GM23338 (cell line): ENCODE data around the gene TNS4. TPM values are rescaled to one million over a fixed set of nuclear protein-coding genes. Genes with fewer than 3 reads are reported as not detected.

ENCODE experiments used
- ATAC-seq: fragments of 200-7000 bp; cut with Tn5 transposase; 3 replicates; pipeline ENCODE4 v1.9.1; 2020
- DNase-seq: peaks from one replicate; pipeline ENCODE4 v3.0.0-alpha.2; 2015; ENCODE audit warnings: low spot score
- H2AFZ ChIP-seq: fragments of 200-600 bp; sonication (generic); 2 replicates; pipeline ENCODE4 v1.8.0; 2016; ENCODE audit warnings: antibody characterized with exemption, mild to moderate bottlenecking, moderate library complexity
- H3F3A ChIP-seq: fragments of 200-600 bp; sonication (generic); replicated peaks from 2 replicates; pipeline ENCODE4 v1.8.0; 2017; ENCODE audit warnings: antibody characterized with exemption, mixed run types, low read depth
- H3K27ac ChIP-seq: fragments of 200-600 bp; sonication (generic); 2 replicates; pipeline ENCODE4 v1.6.1; 2016; ENCODE audit warnings: low read depth
- H3K27me3 ChIP-seq: fragments of 200-600 bp; sonication (generic); 2 replicates; pipeline ENCODE4 v1.8.0; 2016; ENCODE audit warnings: mild to moderate bottlenecking, mixed run types, moderate library complexity; ENCODE audit not compliant: insufficient read depth
- H3K36me3 ChIP-seq: fragments of 200-600 bp; sonication (generic); 2 replicates; pipeline ENCODE4 v1.8.0; 2016; ENCODE audit warnings: mild to moderate bottlenecking; ENCODE audit not compliant: insufficient read depth
- H3K4me1 ChIP-seq: fragments of 200-600 bp; sonication (generic); 2 replicates; pipeline ENCODE4 v1.8.0; 2016; ENCODE audit warnings: mild to moderate bottlenecking, moderate library complexity; ENCODE audit not compliant: insufficient read depth
- H3K4me2 ChIP-seq: fragments of 200-600 bp; sonication (generic); 2 replicates; pipeline ENCODE4 v1.7.1; 2017; ENCODE audit warnings: mixed run types
- H3K4me3 ChIP-seq: fragments of 200-600 bp; sonication (generic); 2 replicates; pipeline ENCODE4 v1.6.1; 2016; ENCODE audit warnings: mixed run types
- H3K79me2 ChIP-seq: fragments of 200-600 bp; sonication (generic); replicated peaks from 2 replicates; pipeline ENCODE4 v1.8.0; 2017; ENCODE audit warnings: mild to moderate bottlenecking; ENCODE audit not compliant: insufficient read depth
- H3K9me2 ChIP-seq: fragments of 200-600 bp; sonication (generic); 2 replicates; pipeline ENCODE4 v1.8.0; 2017; ENCODE audit not compliant: insufficient read depth
- H4K20me1 ChIP-seq: fragments of 200-600 bp; sonication (generic); replicated peaks from 2 replicates; pipeline ENCODE4 v1.8.0; 2017; ENCODE audit warnings: mild to moderate bottlenecking; ENCODE audit not compliant: insufficient read depth
- H3K27ac Mint-ChIP-seq: 2 replicates; pipeline ENCODE4 v1.8.0; 2020; ENCODE audit warnings: inconsistent platforms, mild to moderate bottlenecking, moderate library complexity, mixed read lengths
- H3K27me3 Mint-ChIP-seq: 3 replicates; pipeline ENCODE4 v1.8.0; 2022; ENCODE audit warnings: low read depth, mild to moderate bottlenecking, moderate library complexity, mixed read lengths, inconsistent platforms; ENCODE audit not compliant: insufficient read depth, poor library complexity
- H3K36me3 Mint-ChIP-seq: 3 replicates; pipeline ENCODE4 v1.8.0; 2021; ENCODE audit warnings: low read depth, mild to moderate bottlenecking, inconsistent platforms, moderate library complexity, mixed read lengths
- H3K4me1 Mint-ChIP-seq: 3 replicates; pipeline ENCODE4 v1.8.0; 2020; ENCODE audit warnings: mild to moderate bottlenecking, inconsistent platforms, mixed read lengths
- H3K4me3 Mint-ChIP-seq: 3 replicates; pipeline ENCODE4 v1.8.0; 2021; ENCODE audit warnings: moderate library complexity, mild to moderate bottlenecking, inconsistent platforms, mixed read lengths
- H3K9me3 Mint-ChIP-seq: 3 replicates; pipeline ENCODE4 v1.8.0; 2020; ENCODE audit warnings: moderate library complexity, mild to moderate bottlenecking, inconsistent platforms, mixed read lengths
- CREB1 ChIP-seq: fragments of 250-450 bp; sonication (Bioruptor Pico); IDR thresholded peaks from 2 replicates; pipeline ENCODE4 v1.5.0; 2020; ENCODE audit warnings: low read depth, mild to moderate bottlenecking, moderate library complexity
- CTCF ChIP-seq, 2 experiments: fragments of 200-600 bp in 1 of 2; sonication (generic) in 1 of 2; conservative IDR thresholded peaks; 2 replicates each; pipeline versions ENCODE4 v1.5.1 to v1.6.1; 2016 to 2017; ENCODE audit warnings: antibody characterized with exemption in 2 of 2, low read depth in 2 of 2, mild to moderate bottlenecking in 2 of 2, moderate library complexity in 1 of 2
- ETS1 ChIP-seq: IDR thresholded peaks from 2 replicates; pipeline ENCODE4 v1.6.1; 2016; ENCODE audit warnings: antibody characterized with exemption
- EZH2 ChIP-seq: fragments of 200-600 bp; sonication (generic); IDR thresholded peaks from one replicate; pipeline ENCODE4 v1.8.0; 2017; ENCODE audit warnings: antibody characterized with exemption, mild to moderate bottlenecking, low read depth; ENCODE audit not compliant: unreplicated experiment
- EZH2phosphoT487 ChIP-seq: fragments of 200-600 bp; sonication (generic); IDR thresholded peaks from one replicate; pipeline ENCODE4 v1.8.1; 2018; ENCODE audit warnings: antibody characterized with exemption; ENCODE audit not compliant: unreplicated experiment
- NANOG ChIP-seq: IDR thresholded peaks from 2 replicates; pipeline ENCODE4 v1.6.1; 2016; ENCODE audit warnings: antibody characterized with exemption, borderline replicate concordance
- POLR2AphosphoS5 ChIP-seq: IDR thresholded peaks from 2 replicates; pipeline ENCODE4 v1.6.1; 2016; ENCODE audit warnings: antibody characterized with exemption, low read depth
- STAT1 ChIP-seq: IDR thresholded peaks from one replicate; pipeline ENCODE4 v1.6.1; 2016; ENCODE audit warnings: antibody characterized with exemption; ENCODE audit not compliant: unreplicated experiment
- ZNF114 ChIP-seq: fragments of 250-450 bp; sonication (Bioruptor Pico); IDR thresholded peaks from 2 replicates; pipeline ENCODE4 v1.5.0; 2020; ENCODE audit warnings: mild to moderate bottlenecking, moderate library complexity
- ZNF331 ChIP-seq: fragments of 250-450 bp; sonication (Bioruptor Pico); IDR thresholded peaks from 2 replicates; pipeline ENCODE4 v1.5.0; 2020; ENCODE audit warnings: low read depth, mild to moderate bottlenecking, moderate library complexity
- ZNF462 ChIP-seq: fragments of 250-450 bp; sonication (Bioruptor Pico); IDR thresholded peaks from 2 replicates; pipeline ENCODE4 v1.5.0; 2020; ENCODE audit warnings: mild to moderate bottlenecking, moderate library complexity
- polyA plus RNA-seq: library from polyadenylated mRNA; unstranded; fragments of >200 nt; fragmentation: Nextera tagmentation; extraction: Ambion mirVana; gene quantifications from 2 replicates; pipeline ENCODE4 v1.2.1, GENCODE V29; 2016
- total RNA-seq: library from RNA; depleted of rRNA; stranded (reverse); fragments of >200 nt; shearing (Covaris generic); gene quantifications from 2 replicates; pipeline ENCODE4 v1.2.3, GENCODE V29; 2014

Gene TNS4
- total and polyA plus RNA-seq, 2 experiments from 2014 or later = 0.31 to 4.9 TPM

DNA sequence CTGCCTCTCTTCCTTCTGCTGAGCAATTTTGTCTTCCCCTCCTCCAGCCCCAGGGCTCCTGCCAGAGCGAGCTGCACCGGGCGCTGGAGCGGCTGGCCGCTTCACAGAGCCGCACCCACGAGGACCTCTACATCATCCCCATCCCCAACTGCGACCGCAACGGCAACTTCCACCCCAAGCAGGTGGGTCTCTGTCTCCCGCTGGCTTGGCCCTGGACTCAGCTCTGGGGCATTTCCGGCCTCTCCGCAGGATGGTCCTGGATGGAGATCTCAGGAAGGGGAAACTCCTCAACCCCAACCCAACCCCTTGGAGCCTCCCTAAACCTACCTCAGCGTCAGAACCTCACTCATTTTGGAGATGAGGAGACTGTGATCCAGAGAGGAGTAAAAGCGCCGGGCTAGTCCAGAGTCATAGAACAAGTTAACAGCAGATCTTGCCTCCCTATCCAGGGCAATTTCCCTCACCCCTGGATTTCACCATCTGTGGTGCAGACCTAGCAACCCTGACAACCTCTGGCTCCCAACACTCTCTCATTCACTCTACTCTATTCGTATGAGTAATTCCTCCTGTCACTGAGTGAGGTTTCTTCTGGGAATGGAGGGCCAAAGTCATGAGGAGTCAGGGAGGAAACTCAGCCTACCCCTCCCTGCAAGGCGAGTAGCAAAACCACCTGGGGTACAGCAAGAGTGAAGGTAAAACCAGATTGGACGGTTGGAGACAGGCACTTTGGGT lies 47.4 kb downstream of the TNS4 start (continued):
- TF ChIP-seq CTCF (conservative IDR thresholded peaks at IDR 0.05; ENCODE audit: low read depth in 2 of 2) = no peak

- Histone ChIP-seq H3K27me3 (no peaks in the 10 kb centered on the region), H4K20me1 (no peaks in the 10 kb centered on the region), H2AFZ (no peak overlapping the region), H3K4me2 (no peak overlapping the region), H3K4me3 (no peak overlapping the region), H3K4me1 (peaks cover 6% of the 10 kb centered on the region), H3K27ac (no peak overlapping the region), H3K79me2 (peaks cover 29% of the 10 kb centered on the region), H3F3A (no peaks in the 10 kb centered on the region), H3K36me3 (peaks cover 7% of the 10 kb centered on the region; the same call in 1 of the 2 replicates), H3K9me2 (no peaks in the 10 kb centered on the region)
- Mint-ChIP-seq H3K27ac (no peak overlapping the region), H3K27me3 (peaks cover 19% of the 10 kb centered on the region), H3K9me3 (no peaks in the 10 kb centered on the region), H3K4me1 (peaks cover 20% of the 10 kb centered on the region), H3K4me3 (no peak overlapping the region), H3K36me3 (peaks cover 53% of the 10 kb centered on the region)
- TF ChIP-seq ZNF462 (CRISPR knock-in tag) = no peak
- no peak for TF ChIP-seq ETS1
- no peak for TF ChIP-seq EZH2phosphoT487
- TF ChIP-seq STAT1 = no peak
- TF ChIP-seq ZNF114 = no peak
- TF ChIP-seq POLR2AphosphoS5 = no peak
- no peak for TF ChIP-seq EZH2
- TF ChIP-seq CREB1 (CRISPR knock-in tag) = no peak
- no peak for TF ChIP-seq NANOG
- TF ChIP-seq ZNF331 (CRISPR knock-in tag) = no peak
- no peak for TF ChIP-seq CTCF (conservative IDR thresholded peaks at IDR 0.05; ENCODE audit: low read depth in 2 of 2)
- ATAC-seq (no peak), DNase-seq (no peak)
Observed at GRCh38 chr17:40452921-40453378, 48.5 kb downstream of the TNS4 start.
